GM18520 (cell line): ENCODE data around the gene MYH6.
"Not testable (repeated sequence)": the region's sequence is repeated elsewhere in the genome, so short reads cannot be mapped to it uniquely, and the experiment has no call there.

Experiments used
- ATAC-seq: cut with Tn5 transposase; IDR thresholded peaks from one replicate; pipeline ENCODE4 v1.9.1; 2021; ENCODE audit not compliant: unreplicated experiment

MYH6 gene

DNA sequence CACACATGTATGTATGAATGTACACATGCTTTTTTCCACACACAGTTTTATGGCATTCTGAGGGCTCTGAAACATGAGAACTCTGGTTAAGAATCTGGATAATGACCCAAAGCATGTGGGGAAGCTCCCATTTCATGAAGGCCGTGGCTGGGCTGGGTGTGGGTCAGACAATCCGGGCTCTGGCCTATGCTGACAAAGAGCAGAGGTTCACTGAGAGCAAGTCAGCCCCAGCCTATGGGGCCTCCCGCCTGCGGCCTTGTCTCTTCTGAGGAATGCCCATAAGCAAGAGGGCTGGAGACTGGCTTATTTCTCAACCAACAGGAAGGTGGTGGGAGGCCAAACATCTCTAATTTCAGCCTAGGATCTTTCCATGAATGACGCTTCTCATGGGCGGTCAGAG is 8.5 kb downstream of the MYH6 start:
- ATAC-seq: no peak

DNA sequence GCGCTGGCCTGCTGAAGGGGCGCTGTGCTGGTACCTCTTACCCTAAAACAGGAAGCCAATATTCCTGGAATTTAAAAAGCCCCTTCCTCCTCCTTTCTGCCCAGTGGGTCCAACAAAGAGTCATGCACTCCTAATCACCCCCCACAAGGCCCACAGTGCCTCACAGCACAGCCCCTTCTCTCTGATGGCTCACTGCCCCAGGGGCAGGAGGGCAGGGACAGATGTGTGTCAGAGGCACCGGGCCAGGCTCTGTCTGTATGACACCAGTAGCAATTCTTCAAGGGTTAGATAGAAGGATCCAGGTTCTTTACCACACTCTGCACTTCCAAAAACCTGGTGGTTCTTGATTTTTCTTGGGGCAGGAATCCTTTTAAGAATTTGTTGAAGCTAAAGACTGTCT is 8.9 kb downstream of the MYH6 start:
- no peak for ATAC-seq

DNA sequence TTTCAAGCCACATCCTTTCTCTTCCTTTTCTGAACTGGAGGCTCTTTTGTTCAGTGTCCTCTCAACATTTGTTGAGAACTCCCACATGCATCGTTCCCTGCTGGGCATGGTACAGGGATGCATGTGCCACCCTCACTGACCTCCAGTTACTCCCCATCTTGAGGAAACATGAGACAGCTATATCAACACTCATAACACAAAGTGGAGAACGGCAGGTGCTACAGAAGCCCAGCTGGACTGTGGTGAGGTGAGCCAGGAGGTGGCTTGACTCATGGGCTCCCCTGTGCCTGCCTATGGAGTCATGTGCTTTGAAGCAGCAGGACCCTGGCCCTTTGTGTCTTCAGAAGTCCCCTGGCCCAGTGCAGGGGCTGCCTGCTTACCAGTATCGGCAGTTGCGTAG is 9.7 kb downstream of the MYH6 start:
- no peak for ATAC-seq

DNA sequence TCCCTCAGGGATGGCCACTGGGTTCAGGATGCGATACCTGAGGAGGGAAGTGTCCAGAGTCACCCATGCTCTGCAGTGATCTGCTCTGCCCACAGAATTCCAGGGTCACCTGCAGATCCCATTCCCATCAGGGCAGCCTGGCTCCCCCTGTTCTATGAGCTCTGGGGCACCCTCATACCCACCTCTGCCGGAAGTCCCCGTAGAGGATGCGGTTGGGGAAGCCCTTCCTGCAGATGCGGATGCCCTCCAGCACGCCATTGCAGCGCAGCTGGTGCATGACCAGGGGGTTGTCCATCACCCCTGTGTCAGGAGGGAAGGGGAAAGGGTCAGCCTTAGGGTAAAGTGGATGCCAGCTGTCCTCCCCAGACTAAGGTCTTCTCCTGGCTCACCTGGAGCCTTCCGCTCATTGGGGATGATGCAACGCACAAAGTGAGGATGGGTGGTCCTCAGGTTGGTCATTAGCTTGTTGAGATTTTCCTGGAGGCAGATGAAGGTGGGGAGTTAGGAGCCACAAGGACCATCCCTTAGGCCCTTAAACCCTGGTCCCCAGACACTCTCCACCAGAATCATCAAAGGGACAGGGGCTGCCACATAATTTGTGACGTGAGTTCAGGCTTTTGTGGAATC is 11.2 kb downstream of the MYH6 start:
- no peak for ATAC-seq

DNA sequence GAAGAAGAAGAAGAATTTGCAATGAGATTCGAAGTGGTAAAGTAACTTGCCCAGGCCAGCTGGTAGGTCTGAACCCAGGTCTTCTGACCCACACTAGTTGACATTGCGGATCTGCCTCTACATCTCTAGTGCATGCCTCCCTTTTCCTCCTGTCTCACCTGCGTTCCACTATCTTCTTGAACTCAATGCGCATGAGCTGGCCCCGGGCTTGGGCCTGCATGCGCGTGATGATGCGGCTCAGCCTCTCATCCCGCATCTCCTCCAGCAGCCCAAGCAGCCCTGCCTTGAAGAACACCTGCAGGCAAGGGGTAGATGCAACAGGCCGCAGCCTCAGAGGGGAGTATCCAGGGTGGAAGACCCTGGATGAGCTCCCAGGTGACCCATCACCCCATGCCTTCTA is 11.9 kb downstream of the MYH6 start:
- ATAC-seq: no peak

DNA sequence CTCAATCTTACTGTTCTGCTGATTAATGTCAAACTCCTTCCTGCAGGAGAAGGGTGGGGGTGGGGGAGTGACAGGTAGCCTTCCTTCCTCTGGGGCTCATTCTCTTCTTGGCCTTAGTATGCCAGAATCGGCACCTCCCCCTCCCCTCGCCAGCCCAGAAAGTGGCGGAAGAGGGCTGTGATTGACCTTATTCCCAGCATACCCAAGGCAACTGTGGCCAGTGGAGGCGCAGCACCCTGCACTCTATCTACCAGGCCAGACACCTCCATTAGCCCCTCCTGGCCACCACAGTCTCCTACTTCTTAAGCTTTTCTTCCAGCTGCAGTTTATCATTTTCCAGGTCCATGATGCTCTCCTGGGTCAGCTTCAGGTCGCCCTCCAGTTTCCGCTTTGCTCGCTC is 15.5 kb downstream of the MYH6 start:
- no peak for ATAC-seq

- not testable (repeated sequence) for ATAC-seq
Observed at GRCh38 chr14:23389871-23390270, 18.2 kb downstream of the MYH6 start.

- no peak for ATAC-seq
Observed at GRCh38 chr14:23389396-23389795, 18.7 kb downstream of the MYH6 start.

- ATAC-seq: no peak
Observed at GRCh38 chr14:23388996-23389395, 19.1 kb downstream of the MYH6 start.

DNA sequence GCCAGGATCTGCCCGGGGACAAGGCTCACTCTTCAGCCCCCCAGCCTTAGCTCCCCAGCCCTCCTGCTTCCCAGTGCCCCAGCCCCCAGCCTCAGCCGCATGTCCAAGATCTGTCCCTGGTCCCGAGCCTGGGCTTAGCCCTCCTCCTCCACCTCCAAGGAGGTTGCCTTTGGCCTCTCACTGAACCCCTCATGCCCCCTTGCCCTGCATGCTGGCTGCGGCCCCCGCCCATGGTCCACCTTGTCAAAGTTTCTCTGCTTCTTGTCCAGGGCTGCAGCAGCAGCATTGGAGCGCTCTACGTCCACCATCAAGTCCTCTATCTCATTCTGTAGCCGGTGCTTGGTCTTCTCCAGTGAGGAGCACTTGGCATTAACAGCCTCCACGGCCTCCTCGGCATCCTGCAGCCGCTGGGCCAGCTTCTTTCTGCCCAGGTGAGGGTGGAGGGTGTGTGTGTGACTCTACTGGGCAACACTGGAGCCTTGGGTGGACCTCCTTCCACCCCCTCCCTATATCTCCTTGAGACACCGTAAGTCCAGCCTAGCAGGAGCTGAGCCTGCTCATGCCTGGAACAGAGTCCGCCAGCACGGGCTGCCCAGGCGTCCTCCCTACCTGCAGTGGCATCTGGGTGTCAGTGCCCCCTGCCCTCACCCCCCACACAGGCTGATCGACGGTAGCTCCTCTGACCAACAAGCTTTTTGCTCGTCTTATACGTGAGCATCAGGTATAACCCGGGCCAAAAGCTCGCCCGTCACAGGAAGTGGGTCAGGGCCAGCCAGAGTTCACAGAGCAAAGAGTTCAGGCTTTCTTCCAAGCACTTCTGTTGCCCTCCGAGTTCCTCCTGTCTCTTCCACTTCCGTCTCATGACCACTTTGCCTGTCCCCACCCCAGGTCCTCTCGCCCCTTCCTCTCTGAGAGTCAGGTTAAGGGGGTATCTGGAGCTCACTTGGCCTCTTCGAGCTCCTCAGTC is 19.9 kb downstream of the MYH6 start:
- ATAC-seq: no peak

DNA sequence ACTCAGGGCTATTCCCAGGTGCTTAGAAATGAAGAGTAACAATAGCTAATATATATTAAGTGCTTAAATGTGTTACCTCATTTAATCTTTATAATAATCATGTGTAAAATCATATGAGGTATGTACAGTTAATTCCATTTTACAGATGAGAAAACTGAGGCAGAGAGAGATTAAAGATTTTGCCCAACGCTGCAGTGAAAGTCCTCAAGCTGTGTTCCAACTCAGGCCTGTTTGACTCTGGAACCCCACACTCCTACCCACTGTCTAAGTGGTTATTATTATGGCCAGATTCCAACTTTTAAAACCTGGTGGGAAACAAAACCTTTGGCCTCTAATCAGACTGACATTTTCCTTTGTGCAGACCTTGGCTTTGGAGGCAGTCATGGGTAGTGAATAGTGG is 21.1 kb downstream of the MYH6 start:
- ATAC-seq: no peak

GRCh38 chr14:23386266-23386657 is 21.8 kb downstream of the MYH6 start:
- ATAC-seq: not testable (repeated sequence)

GRCh38 chr14:23385642-23386265 is 22.3 kb downstream of the MYH6 start:
- no peak for ATAC-seq

GRCh38 chr14:23385244-23385641 is 22.8 kb downstream of the MYH6 start:
- no peak for ATAC-seq

GRCh38 chr14:23384364-23385080 is 23.6 kb downstream of the MYH6 start:
- no peak for ATAC-seq

- ATAC-seq: no peak
Observed at GRCh38 chr14:23382731-23383440, 25.2 kb downstream of the MYH6 start.

DNA sequence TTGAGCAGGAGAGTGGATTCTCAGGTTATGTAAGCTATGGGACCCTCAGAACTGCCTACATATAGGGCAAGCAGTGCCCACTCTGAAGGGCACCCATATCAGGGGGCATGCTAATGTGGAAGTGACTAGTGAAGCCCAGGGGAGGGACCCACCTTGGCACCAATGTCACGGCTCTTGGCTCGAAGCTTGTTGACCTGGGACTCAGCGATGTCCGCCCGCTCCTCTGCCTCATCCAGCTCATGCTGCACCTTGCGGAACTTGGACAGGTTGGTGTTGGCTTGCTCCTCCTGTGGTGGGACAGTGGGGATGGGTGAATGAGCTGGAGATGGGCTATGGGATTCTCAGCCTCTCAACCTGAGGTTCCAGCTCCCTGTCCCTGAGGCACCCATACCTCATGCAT is 25.8 kb downstream of the MYH6 start:
- ATAC-seq: no peak

DNA sequence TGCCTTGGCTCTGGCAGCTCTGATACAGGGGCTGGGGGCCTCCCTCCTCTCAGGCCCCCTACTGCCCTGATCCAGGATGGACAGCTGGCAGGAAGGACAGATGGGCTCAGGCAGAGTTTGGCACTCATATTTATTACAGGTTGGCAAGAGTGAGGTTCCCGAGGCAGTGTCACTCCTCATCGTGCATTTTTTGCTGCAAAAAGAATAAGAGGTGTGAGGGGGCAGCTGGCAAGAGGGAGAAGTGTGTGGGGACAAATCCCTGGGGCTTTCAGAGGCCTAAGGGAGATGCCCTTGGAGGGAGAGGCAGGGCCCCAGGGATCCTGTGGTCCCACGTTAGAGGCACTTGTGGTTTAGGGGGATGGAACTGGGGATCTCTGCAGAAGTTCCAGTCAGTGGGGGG is 26.2 kb downstream of the MYH6 start:
- no peak for ATAC-seq

GRCh38 chr14:23380976-23381375 is 27.1 kb downstream of the MYH6 start:
- no peak for ATAC-seq

GRCh38 chr14:23380197-23380914 is 27.7 kb downstream of the MYH6 start:
- ATAC-seq: no peak
